Effector memory CD8-positive, alpha-beta T cell (primary cell): Measurements from ENCODE around the gene CRYGB.

Experiments
- ATAC-seq: fragments of 150-1000 bp; cut with Tn5 transposase; replicated peaks from 2 replicates; pipeline ENCODE4 v1.10.0; 2021; ENCODE audit warnings: mild to moderate bottlenecking, moderate library complexity
- DNase-seq, 3 experiments: peaks; one replicate each; pipeline ENCODE4 v3.0.0; 2021
- H3K27ac Mint-ChIP-seq, 2 donors: one replicate each; pipeline ENCODE4 v1.8.0; 2022; ENCODE audit warnings: mild to moderate bottlenecking in 2 of 2, mixed read lengths in 2 of 2, moderate library complexity in 2 of 2
- H3K27me3 Mint-ChIP-seq, 2 donors: one replicate each; pipeline ENCODE4 v1.8.0; 2022; ENCODE audit warnings: mixed read lengths in 2 of 2
- H3K36me3 Mint-ChIP-seq: one replicate; pipeline ENCODE4 v1.8.0; 2022; ENCODE audit warnings: mild to moderate bottlenecking, moderate library complexity, mixed read lengths; ENCODE audit not compliant: insufficient read depth
- H3K4me1 Mint-ChIP-seq, 2 donors: one replicate each; pipeline ENCODE4 v1.8.0; 2022; ENCODE audit warnings: low read depth in 2 of 2, mixed read lengths in 2 of 2
- H3K4me3 Mint-ChIP-seq, 2 donors: one replicate each; pipeline ENCODE4 v1.8.0; 2022; ENCODE audit warnings: mild to moderate bottlenecking in 2 of 2, mixed read lengths in 2 of 2, moderate library complexity in 2 of 2
- H3K9me3 Mint-ChIP-seq, 2 donors: one replicate each; pipeline ENCODE4 v1.8.0; 2022; ENCODE audit warnings: mixed read lengths in 2 of 2
- total RNA-seq, 9 experiments: gene quantifications; one replicate each; lab custom pipeline; 2026; lab: John Stamatoyannopoulos, UW

The CRYGB gene
- total RNA-seq, result 0 reads per million in 9 experiments

DNA sequence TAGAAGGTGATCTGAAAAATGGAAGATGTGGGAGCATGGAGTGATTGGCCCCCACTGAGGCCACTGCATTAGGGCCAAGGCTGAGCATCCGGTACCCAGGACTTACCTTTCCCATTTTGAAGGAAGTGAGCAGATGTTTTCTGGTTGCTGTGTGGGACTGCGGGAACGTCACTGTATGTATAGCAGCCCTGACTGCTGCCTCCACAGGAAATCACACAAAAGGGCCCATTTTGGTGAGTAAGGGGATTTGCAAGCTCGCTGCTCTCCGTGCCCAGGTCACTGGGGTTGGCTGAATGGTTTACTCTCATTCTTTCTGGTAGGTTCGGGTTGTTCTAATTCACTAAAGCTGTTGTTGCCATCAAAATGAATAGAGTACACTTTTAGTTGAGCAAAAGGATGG, at the start of gene CRYGB:
TSS of gene CRYGB (minus strand) at position 153 of the 400 bp plus-strand sequence. CDS start at position 115, 38 bp downstream.
- H3K4me1 Mint-ChIP-seq, result no peaks in the 10 kb centered on the region
- no peaks in the 10 kb centered on the region for H3K9me3 Mint-ChIP-seq
- no peak for DNase-seq
- H3K27ac Mint-ChIP-seq, result no peak within 1 kb of the TSS
- H3K27me3 Mint-ChIP-seq, result peaks cover 10 to 29% of the 10 kb centered on the region in 2 donors
- no peak within 1 kb of the TSS for H3K4me3 Mint-ChIP-seq
- no peaks in the 10 kb centered on the region for H3K36me3 Mint-ChIP-seq
- ATAC-seq, result no peak

- no peak for DNase-seq
These were observed 49.6 kb upstream of the CRYGB start for GRCh38 chr2:208195531-208195930.

DNA sequence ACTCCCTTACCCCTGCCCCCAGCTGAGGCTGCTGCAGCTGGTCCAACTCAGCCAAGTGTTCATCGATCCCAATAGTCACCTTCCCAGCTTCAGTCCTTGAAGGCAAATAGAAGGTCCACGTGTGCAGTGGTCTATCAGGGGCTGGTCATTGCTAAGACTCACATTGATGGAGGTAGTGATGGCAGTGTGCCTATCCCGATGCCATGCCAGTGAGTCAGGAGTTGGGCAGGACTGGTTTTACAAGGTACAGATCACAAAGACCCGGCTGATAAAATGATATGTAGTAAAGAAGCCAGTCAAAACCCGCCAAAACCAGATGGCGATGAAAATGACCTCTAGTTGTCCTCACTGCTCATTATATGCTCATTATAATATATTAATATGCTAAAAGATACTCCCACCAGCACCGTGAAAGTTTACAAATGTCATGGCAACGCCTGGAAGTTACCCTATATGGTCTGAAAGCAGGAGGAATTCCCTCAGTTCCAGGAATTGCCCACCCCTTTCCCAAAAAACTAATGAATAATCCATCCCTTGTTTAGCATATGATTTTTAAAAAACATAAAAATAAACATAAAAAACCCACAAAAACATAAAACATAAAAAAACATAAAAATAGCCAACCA, 46.8 kb upstream of the CRYGB start:
- H3K27me3 Mint-ChIP-seq, result peaks cover 0 to 21% of the 10 kb centered on the region in 2 donors
- DNase-seq (no peak), ATAC-seq (no peak)
- no peaks in the 10 kb centered on the region for H3K4me1 Mint-ChIP-seq
- peaks cover 3% of the 10 kb centered on the region for H3K36me3 Mint-ChIP-seq
- H3K4me3 Mint-ChIP-seq, result no peak overlapping the region
- no peaks in the 10 kb centered on the region for H3K9me3 Mint-ChIP-seq
- H3K27ac Mint-ChIP-seq, result no peak overlapping the region

More at GRCh38 chr2:208195531-208195930, 49.6 kb upstream of the CRYGB start:
- Mint-ChIP-seq H3K27me3 (peaks cover 0 to 20% of the 10 kb centered on the region in 2 donors), H3K36me3 (peaks cover 3% of the 10 kb centered on the region), H3K9me3 (no peaks in the 10 kb centered on the region), H3K27ac (no peak overlapping the region), H3K4me3 (no peak overlapping the region), H3K4me1 (no peaks in the 10 kb centered on the region)
- no peak for ATAC-seq

DNA sequence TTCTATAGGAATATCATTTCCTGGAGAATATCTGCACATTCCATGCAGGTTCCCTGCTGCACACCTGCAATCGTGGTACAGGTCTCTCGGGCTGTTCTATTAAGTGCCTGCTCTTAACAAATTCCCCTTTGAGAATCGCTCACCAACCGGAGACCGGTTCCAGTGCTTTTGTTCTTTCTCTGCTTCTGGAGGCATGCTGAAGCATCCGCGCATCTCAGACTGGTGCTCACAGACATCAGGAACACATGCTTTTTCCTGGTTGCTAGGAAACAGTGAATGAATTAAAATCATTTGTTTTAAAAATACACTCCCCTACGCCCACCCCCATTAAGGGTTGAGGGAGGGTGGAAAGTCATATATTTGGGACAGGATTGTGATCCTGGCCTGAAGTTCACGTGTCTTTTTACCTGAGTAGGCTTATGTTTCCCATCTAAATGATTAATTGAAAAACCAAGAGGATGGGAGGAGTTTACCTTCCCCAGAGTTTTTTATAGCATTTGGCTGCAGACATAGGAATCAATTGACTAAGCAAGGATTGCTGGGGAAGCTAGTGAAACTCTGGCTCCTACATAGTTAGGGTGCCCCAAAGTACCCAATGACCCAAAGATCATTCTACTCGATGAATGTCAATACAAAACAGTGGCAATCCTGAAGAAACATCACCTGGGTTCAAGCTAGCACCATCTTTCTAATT, 44.0 kb upstream of the CRYGB start, which contains the start of gene C2orf80:
TSS of gene C2orf80 (minus strand) at position 221 of the 694 bp plus-strand sequence. CDS start 3,044 bp downstream, outside the sequence.
- Mint-ChIP-seq H3K9me3 (no peaks in the 10 kb centered on the region), H3K27ac (no peak within 1 kb of the TSS), H3K4me1 (no peaks in the 10 kb centered on the region), H3K36me3 (no peaks in the 10 kb centered on the region), H3K4me3 (no peak within 1 kb of the TSS), H3K27me3 (peaks cover 9 to 20% of the 10 kb centered on the region in 2 donors)
- no peak for DNase-seq
- no peak for ATAC-seq

- DNase-seq (no peak), ATAC-seq (no peak)
- H3K4me3 Mint-ChIP-seq, result no peak overlapping the region
- no peaks in the 10 kb centered on the region for H3K9me3 Mint-ChIP-seq
- no peaks in the 10 kb centered on the region for H3K4me1 Mint-ChIP-seq
- peaks cover 15 to 28% of the 10 kb centered on the region in 2 donors for H3K27me3 Mint-ChIP-seq
- H3K27ac Mint-ChIP-seq, result no peak overlapping the region
- no peaks in the 10 kb centered on the region for H3K36me3 Mint-ChIP-seq
These were observed 43.3 kb upstream of the CRYGB start for GRCh38 chr2:208189069-208189809.

DNA sequence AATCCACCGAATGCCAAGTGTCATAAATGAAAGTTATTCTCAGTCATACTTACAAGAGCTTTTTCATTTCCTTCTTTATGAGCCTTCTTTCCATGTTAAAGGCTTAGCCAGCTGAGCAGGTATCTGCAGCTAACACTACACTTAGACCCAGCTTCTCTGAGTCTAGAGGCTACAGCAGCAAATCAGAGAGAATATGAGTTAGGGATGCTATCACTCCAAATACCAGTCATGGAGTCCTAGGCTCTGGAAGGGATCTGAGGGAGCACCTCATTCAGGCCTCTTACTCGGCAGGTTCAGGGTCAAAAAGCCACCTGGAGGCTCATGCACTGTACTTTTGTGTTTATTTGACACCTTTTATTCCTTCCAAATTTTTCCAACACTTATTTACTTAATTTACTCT, 40.9 kb upstream of the CRYGB start:
- ATAC-seq, result no peak
- Mint-ChIP-seq H3K9me3 (no peaks in the 10 kb centered on the region), H3K4me3 (no peak overlapping the region), H3K36me3 (no peaks in the 10 kb centered on the region), H3K4me1 (no peaks in the 10 kb centered on the region), H3K27ac (no peak overlapping the region), H3K27me3 (peaks cover 31 to 47% of the 10 kb centered on the region in 2 donors)
- DNase-seq, result no peak

- no peak overlapping the region for H3K4me3 Mint-ChIP-seq
- H3K36me3 Mint-ChIP-seq, result no peaks in the 10 kb centered on the region
- no peak for DNase-seq
- no peaks in the 10 kb centered on the region for H3K4me1 Mint-ChIP-seq
- no peaks in the 10 kb centered on the region for H3K9me3 Mint-ChIP-seq
- H3K27ac Mint-ChIP-seq, result no peak overlapping the region
- H3K27me3 Mint-ChIP-seq, result peaks cover 31 to 47% of the 10 kb centered on the region in 2 donors
- no peak for ATAC-seq
These were observed 40.5 kb upstream of the CRYGB start for GRCh38 chr2:208186465-208186864.

GRCh38 chr2:208183972-208184705, 38.2 kb upstream of the CRYGB start:
- Mint-ChIP-seq H3K36me3 (no peaks in the 10 kb centered on the region), H3K4me3 (no peak overlapping the region), H3K9me3 (no peaks in the 10 kb centered on the region), H3K27ac (no peak overlapping the region), H3K4me1 (no peaks in the 10 kb centered on the region), H3K27me3 (peaks cover 31 to 40% of the 10 kb centered on the region in 2 donors)
- DNase-seq (no peak), ATAC-seq (no peak)

- no peak for ATAC-seq
- Mint-ChIP-seq H3K9me3 (no peaks in the 10 kb centered on the region), H3K4me3 (no peak overlapping the region), H3K36me3 (no peaks in the 10 kb centered on the region), H3K27ac (no peak overlapping the region), H3K4me1 (no peaks in the 10 kb centered on the region), H3K27me3 (peaks cover 31 to 41% of the 10 kb centered on the region in 2 donors)
- DNase-seq, result no peak
These were observed 37.6 kb upstream of the CRYGB start for GRCh38 chr2:208183526-208183925.

DNA sequence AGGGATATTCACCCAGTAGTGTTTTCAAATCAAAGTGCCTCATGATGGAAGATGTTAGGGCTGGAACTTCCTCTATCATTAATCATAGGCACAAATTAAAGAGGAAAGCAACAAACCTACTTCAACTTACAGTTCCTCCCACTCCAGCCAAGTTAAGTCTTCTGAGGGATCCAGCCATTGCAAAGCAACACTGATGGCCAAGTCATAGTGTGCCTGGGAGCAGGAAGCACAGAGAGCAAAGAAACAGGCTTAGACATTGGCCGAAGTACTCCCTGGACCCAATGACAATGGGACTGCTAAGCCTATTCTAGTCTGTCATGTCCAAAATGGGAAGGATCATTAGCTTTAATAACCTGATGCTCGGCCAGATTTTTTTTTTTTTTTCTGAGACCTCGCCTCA, 36.9 kb upstream of the CRYGB start:
- ATAC-seq (no peak), DNase-seq (no peak)
- no peak overlapping the region for H3K4me3 Mint-ChIP-seq
- peaks cover 31 to 41% of the 10 kb centered on the region in 2 donors for H3K27me3 Mint-ChIP-seq
- H3K36me3 Mint-ChIP-seq, result no peaks in the 10 kb centered on the region
- no peaks in the 10 kb centered on the region for H3K4me1 Mint-ChIP-seq
- H3K9me3 Mint-ChIP-seq, result no peaks in the 10 kb centered on the region
- H3K27ac Mint-ChIP-seq, result no peak overlapping the region

DNA sequence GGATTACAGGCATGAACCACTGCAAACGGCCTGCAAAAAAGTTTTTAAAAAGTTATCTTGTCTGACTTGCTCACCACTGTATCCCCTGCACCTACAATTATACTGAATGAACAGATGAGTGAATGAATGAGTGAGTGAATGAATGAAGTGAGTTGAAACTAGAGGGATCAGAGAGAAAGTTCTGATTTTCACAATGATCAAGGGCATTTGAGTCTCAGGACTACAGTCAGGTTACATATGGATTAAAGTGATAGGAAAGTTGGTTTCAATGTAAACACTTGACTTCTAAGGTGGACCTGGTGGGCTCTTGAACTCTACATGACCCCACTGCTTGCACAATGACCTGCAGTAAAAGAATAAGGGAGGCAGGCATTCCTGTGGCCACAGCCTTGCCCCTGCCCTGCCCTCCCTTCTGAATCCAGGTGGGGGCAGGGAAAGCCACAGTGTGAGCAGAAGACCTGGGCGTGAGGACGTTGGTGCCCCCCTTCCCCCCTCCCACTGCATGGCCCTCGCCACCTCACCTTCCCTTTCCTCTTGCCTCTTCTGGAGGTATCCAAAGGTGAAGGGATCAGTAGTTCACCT, 33.2 kb upstream of the CRYGB start:
- DNase-seq (no peak), ATAC-seq (no peak)
- Mint-ChIP-seq H3K4me1 (peaks cover 0 to 4% of the 10 kb centered on the region in 2 donors), H3K27ac (no peak overlapping the region), H3K27me3 (peaks cover 15 to 31% of the 10 kb centered on the region in 2 donors), H3K9me3 (no peaks in the 10 kb centered on the region), H3K4me3 (no peak overlapping the region), H3K36me3 (no peaks in the 10 kb centered on the region)

DNA sequence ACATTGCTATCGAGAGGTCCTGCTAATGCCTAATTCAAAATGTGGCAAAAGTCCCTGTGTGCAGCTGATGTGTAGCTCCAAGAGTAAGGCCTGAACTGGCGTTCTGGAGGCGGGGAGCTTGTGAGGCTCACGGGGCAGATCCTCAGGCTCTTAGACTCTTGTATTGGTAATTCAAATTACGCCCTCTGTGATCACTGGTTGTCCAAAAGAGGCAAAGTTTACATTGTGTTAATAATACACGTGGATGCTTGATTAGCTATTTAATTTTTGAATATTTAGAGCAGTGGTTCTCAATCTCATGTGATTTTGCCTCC, 29.8 kb upstream of the CRYGB start:
- Mint-ChIP-seq H3K27me3 (peaks cover 13 to 37% of the 10 kb centered on the region in 2 donors), H3K9me3 (no peaks in the 10 kb centered on the region), H3K27ac (no peak overlapping the region), H3K4me3 (no peak overlapping the region), H3K4me1 (peaks cover 0 to 4% of the 10 kb centered on the region in 2 donors), H3K36me3 (no peaks in the 10 kb centered on the region)
- DNase-seq, result no peak
- ATAC-seq, result no peak
